Ovary (tissue), 3 donors: ENCODE results near the gene ARAP1.

Source experiments
- CTCF ChIP-seq, 3 donors: fragments of 450-650 bp in 2 of 3; fragments of 200-600 bp in 1 of 3; IDR thresholded peaks; one replicate each; pipeline versions ENCODE4 v1.5.1 to v1.8.0; 2016 to 2022; ENCODE audit warnings: antibody characterized with exemption in 3 of 3, mild to moderate bottlenecking in 1 of 3
- EP300 ChIP-seq: sonication (generic); formaldehyde crosslinking; IDR thresholded peaks from one replicate; pipeline ENCODE4 v1.6.1; 2017; ENCODE audit warnings: antibody characterized with exemption
- donor health status: DM: no; HTN: no; CAD: no.

- TF ChIP-seq CTCF (IDR thresholded peaks at IDR 0.05) (no peak), EP300 (no peak)
Measured at GRCh38 chr11:72793076-72793424, 40.8 kb upstream of the ARAP1 start.
